ENCODE results near the gene CFAP206. TPM values are rescaled to one million over a fixed set of nuclear protein-coding genes. Genes with fewer than 3 reads are reported as not detected.

Gene CFAP206
- total RNA-seq, 1 experiment from 2014 or later: not detected

GRCh38 chr6:87401832-87402231 lies 5.9 kb upstream of the CFAP206 start:
- no peak for DNase-seq
- H3K4me3 ChIP-seq: no peak overlapping the region
- no peaks in the 10 kb centered on the region for H3K27me3 ChIP-seq

GRCh38 chr6:87407561-87407900 lies 241 bp upstream of the CFAP206 start:
- H3K27me3 ChIP-seq: no peaks in the 10 kb centered on the region
- no peaks in the 10 kb centered on the region for H3K36me3 ChIP-seq
- DNase-seq: peak; percentile 42
- H3K9me3 ChIP-seq: no peaks in the 10 kb centered on the region
- peak overlapping the region; percentile 93 for H3K4me3 ChIP-seq

More at GRCh38 chr6:87401832-87402231, 5.9 kb upstream of the CFAP206 start:
- Histone ChIP-seq H3K9me3 (no peaks in the 10 kb centered on the region), H3K36me3 (no peaks in the 10 kb centered on the region)

DNA sequence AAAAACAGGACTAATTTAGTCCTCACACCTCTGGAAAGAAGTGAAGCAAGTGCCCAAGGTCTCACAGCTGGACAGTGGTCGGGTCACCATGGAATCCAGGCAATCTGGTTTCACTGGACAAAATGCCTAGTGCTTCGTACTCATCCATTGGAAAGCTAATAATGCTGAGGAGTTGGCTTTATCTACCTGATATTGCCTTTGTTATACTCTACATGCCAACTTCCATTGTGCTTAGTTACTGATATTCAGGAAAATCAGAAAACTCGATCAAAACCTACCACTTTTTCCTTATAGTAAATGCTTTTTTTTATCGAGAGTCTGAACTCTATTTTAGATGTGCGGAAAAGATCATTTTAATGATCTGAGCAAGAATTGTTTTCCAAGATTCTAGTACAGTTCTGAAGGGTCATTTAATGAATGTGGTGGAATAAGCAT lies 966 bp downstream of the CFAP206 start:
- no peak for DNase-seq
- no peaks in the 10 kb centered on the region for H3K36me3 ChIP-seq
- peak overlapping the region; percentile 93 for H3K4me3 ChIP-seq
- H3K9me3 ChIP-seq: no peaks in the 10 kb centered on the region
- H3K27me3 ChIP-seq: no peaks in the 10 kb centered on the region

GRCh38 chr6:87419266-87419665 lies 11.5 kb downstream of the CFAP206 start:
- DNase-seq: no peak
- Histone ChIP-seq H3K9me3 (no peaks in the 10 kb centered on the region), H3K4me3 (no peak overlapping the region), H3K27me3 (no peaks in the 10 kb centered on the region; the same call in 1 of the 2 replicates), H3K36me3 (no peaks in the 10 kb centered on the region)

- Histone ChIP-seq H3K36me3 (no peaks in the 10 kb centered on the region), H3K27me3 (peaks cover 5% of the 10 kb centered on the region; the same call in 1 of the 2 replicates), H3K9me3 (no peaks in the 10 kb centered on the region), H3K4me3 (no peak overlapping the region)
- no peak for DNase-seq
These were observed 12.6 kb downstream of the CFAP206 start for GRCh38 chr6:87420360-87420759.

DNA sequence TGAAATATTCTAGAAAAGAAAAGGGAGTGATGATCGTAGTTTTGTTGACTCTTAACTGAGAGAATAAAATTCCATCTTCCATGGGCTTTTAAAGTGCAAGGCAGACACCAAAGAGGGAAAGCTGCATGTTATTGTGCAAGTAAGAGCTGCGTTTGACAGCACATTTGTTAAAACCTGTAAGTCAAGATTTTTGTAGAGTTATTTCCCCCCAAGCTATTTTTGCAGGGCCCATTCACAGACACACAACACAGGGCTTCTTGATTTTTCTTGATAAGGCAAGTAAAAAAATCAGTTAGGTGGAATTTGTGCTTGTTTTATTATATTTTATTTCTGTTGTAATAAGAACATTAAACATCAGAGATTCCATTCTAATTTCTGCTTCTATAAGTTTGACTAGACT lies 13.8 kb downstream of the CFAP206 start:
- Histone ChIP-seq H3K4me3 (no peak overlapping the region), H3K27me3 (peaks cover 5% of the 10 kb centered on the region; the same call in 1 of the 2 replicates), H3K36me3 (no peaks in the 10 kb centered on the region), H3K9me3 (no peaks in the 10 kb centered on the region)
- no peak for DNase-seq

GRCh38 chr6:87426789-87427188 lies 19.0 kb downstream of the CFAP206 start:
- H3K36me3 ChIP-seq: no peaks in the 10 kb centered on the region
- H3K9me3 ChIP-seq: no peaks in the 10 kb centered on the region
- DNase-seq: no peak
- H3K4me3 ChIP-seq: no peak overlapping the region
- peaks cover 12% of the 10 kb centered on the region; the same call in 1 of the 2 replicates for H3K27me3 ChIP-seq

GRCh38 chr6:87430499-87430898 lies 22.7 kb downstream of the CFAP206 start:
- Histone ChIP-seq H3K9me3 (no peaks in the 10 kb centered on the region), H3K36me3 (no peaks in the 10 kb centered on the region), H3K27me3 (peaks cover 12% of the 10 kb centered on the region; the same call in 1 of the 2 replicates), H3K4me3 (no peak overlapping the region)
- DNase-seq: no peak

GRCh38 chr6:87431263-87431662 lies 23.5 kb downstream of the CFAP206 start:
- DNase-seq: peak; percentile 7
- Histone ChIP-seq H3K9me3 (no peaks in the 10 kb centered on the region), H3K36me3 (no peaks in the 10 kb centered on the region), H3K4me3 (no peak overlapping the region), H3K27me3 (peaks cover 12% of the 10 kb centered on the region; the same call in 1 of the 2 replicates)

GRCh38 chr6:87436435-87436834 lies 28.7 kb downstream of the CFAP206 start:
- no peak overlapping the region for H3K4me3 ChIP-seq
- peak; percentile 28 for DNase-seq
- H3K36me3 ChIP-seq: no peaks in the 10 kb centered on the region
- H3K27me3 ChIP-seq: peaks cover 4% of the 10 kb centered on the region; the same call in 1 of the 2 replicates
- no peaks in the 10 kb centered on the region; the same call in 1 of the 2 replicates for H3K9me3 ChIP-seq

DNA sequence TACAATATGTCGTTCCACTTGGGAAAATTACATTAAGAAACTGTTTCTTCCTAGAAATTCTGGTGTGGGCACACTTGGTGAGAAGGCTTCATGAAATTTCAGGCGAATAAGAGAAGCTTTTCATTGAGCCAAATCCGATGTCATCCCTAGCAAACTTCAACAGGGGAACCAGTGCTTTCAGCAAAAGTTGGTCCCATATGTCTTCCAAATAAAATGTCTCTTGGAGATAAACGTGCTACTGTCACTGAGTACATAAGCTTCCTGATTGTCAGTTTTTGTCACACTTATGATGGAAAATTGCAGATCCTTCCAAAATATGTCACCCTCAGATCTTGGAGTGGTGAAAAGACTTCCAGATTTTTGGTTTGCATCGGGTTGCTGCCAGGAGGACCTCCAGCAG lies 33.9 kb downstream of the CFAP206 start:
- H3K27me3 ChIP-seq: 0 out of 2 replicates have a peak, but pooled peaks cover 2% of the 10 kb centered on the region
- no peaks in the 10 kb centered on the region; the same call in 1 of the 2 replicates for H3K9me3 ChIP-seq
- DNase-seq: no peak
- H3K36me3 ChIP-seq: no peaks in the 10 kb centered on the region
- no peak overlapping the region for H3K4me3 ChIP-seq

DNA sequence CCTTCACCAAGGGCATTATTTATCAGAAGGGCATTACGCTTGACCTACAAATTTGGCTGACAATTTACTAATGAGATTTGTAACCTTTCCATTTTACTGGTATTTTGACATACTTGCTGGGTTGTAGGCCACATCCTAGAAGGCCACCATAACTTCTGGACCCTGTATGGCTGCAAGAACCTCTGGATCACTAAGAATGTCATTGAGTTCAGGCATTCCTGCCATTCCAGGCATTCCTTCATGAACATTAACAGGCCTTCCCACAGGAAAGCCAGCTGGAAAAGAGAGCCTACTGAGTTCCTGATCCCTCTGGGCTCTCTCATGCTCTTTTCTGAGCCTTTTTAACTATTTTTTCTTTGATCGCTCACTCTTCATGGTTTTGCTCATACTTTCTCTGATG lies 36.6 kb downstream of the CFAP206 start:
- Histone ChIP-seq H3K36me3 (no peaks in the 10 kb centered on the region), H3K27me3 (0 out of 2 replicates have a peak, but pooled peaks cover 3% of the 10 kb centered on the region), H3K9me3 (no peaks in the 10 kb centered on the region; the same call in 1 of the 2 replicates), H3K4me3 (no peak overlapping the region)
- DNase-seq: no peak

DNA sequence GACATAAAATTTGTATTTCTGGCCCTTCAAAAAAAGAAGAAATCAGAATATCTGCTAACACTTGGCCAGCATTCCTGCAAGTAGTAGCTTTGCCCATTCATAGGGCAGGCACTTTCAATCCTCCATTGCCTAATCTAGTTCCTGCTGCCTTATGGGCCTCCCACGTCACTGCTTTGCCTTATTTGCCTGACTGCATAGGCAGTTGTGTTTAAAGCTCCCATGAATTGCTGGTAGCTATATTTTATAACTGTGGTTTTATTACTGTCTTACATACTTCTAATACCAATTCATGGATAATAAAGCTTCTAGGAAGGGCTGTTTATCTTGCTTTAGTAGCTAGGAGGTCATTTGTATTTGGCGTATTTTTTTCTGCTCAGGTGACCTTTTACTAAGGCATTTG lies 57.3 kb downstream of the CFAP206 start:
- Histone ChIP-seq H3K9me3 (no peaks in the 10 kb centered on the region), H3K4me3 (no peak overlapping the region), H3K36me3 (no peaks in the 10 kb centered on the region), H3K27me3 (peaks cover 16% of the 10 kb centered on the region)
- no peak for DNase-seq

GRCh38 chr6:87472525-87473418 lies 65.0 kb downstream of the CFAP206 start, which contains the start of gene SLC35A1:
TSS of gene SLC35A1 (plus strand) at chr6:87472974. CDS start at chr6:87473004, 30 bp downstream.
- Histone ChIP-seq H3K27me3 (peaks cover 2% of the 10 kb centered on the region; the same call in 1 of the 2 replicates), H3K36me3 (no peaks in the 10 kb centered on the region; the same call in 1 of the 2 replicates), H3K9me3 (no peaks in the 10 kb centered on the region), H3K4me3 (peak within 1 kb of the TSS; percentile 98)
- peak; percentile 79 for DNase-seq

DNA sequence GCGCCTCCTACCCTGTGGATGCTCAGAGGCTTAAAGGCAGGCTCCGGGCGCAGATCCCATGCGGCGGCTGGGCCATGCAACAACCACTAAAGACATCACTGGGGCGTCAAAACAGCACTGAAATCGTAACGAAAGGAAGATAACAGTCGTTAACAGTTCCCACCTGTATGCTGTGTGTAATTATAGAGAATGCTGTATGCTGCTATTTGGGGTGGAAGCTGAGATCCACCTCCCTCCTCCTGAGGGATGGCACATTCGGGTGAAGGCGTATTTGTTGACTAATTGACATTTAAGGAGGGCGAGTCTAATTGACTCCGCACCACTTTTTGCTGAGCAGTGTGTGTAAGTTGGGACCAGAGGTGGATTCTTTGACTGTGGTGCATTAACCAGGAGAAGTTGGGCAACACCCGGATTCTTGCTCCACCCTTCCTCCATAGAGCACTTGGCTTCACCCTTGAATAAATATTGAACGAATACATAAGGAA lies 65.7 kb downstream of the CFAP206 start:
- H3K4me3 ChIP-seq: peak overlapping the region; percentile 98
- no peaks in the 10 kb centered on the region for H3K27me3 ChIP-seq
- no peaks in the 10 kb centered on the region for H3K9me3 ChIP-seq
- DNase-seq: no peak
- H3K36me3 ChIP-seq: no peaks in the 10 kb centered on the region; the same call in 1 of the 2 replicates

GRCh38 chr6:87481931-87482330 lies 74.2 kb downstream of the CFAP206 start:
- Histone ChIP-seq H3K36me3 (no peaks in the 10 kb centered on the region; the same call in 1 of the 2 replicates), H3K4me3 (no peak overlapping the region), H3K9me3 (no peaks in the 10 kb centered on the region), H3K27me3 (no peaks in the 10 kb centered on the region)
- no peak for DNase-seq

- no peaks in the 10 kb centered on the region for H3K27me3 ChIP-seq
- no peaks in the 10 kb centered on the region; the same call in 1 of the 2 replicates for H3K36me3 ChIP-seq
- DNase-seq: no peak
- no peaks in the 10 kb centered on the region for H3K9me3 ChIP-seq
- no peak overlapping the region for H3K4me3 ChIP-seq
These were observed 74.6 kb downstream of the CFAP206 start for GRCh38 chr6:87482366-87482765.

All from MG63 (cell line).